GM12801 (cell line): ENCODE results near the gene ZNF275.

Experiments used
- CTCF ChIP-seq: IDR thresholded peaks from one replicate; pipeline ENCODE4 v1.5.1; 2011; ENCODE audit warnings: control low read depth; ENCODE audit not compliant: insufficient read length; ENCODE audit errors: extremely low read depth

Gene ZNF275

GRCh38 chrX:153387987-153388721, 54.2 kb downstream of the ZNF275 start:
- no peak for TF ChIP-seq CTCF

GRCh38 chrX:153388722-153389459, 54.9 kb downstream of the ZNF275 start:
- no peak for TF ChIP-seq CTCF

GRCh38 chrX:153392642-153393321, 58.8 kb downstream of the ZNF275 start:
- no peak for TF ChIP-seq CTCF

- no peak for TF ChIP-seq CTCF
Observed at GRCh38 chrX:153394612-153395011, 60.7 kb downstream of the ZNF275 start.

GRCh38 chrX:153395613-153396319, 61.8 kb downstream of the ZNF275 start:
- no peak for TF ChIP-seq CTCF

- TF ChIP-seq CTCF = no peak
Observed at GRCh38 chrX:153396320-153397195, 62.6 kb downstream of the ZNF275 start.
